ENCODE measurements around the gene RNF112.
"Not testable (repeated sequence)": the region's sequence is repeated elsewhere in the genome, so short reads cannot be mapped to it uniquely, and the experiment has no call there.

RNF112 gene

DNA sequence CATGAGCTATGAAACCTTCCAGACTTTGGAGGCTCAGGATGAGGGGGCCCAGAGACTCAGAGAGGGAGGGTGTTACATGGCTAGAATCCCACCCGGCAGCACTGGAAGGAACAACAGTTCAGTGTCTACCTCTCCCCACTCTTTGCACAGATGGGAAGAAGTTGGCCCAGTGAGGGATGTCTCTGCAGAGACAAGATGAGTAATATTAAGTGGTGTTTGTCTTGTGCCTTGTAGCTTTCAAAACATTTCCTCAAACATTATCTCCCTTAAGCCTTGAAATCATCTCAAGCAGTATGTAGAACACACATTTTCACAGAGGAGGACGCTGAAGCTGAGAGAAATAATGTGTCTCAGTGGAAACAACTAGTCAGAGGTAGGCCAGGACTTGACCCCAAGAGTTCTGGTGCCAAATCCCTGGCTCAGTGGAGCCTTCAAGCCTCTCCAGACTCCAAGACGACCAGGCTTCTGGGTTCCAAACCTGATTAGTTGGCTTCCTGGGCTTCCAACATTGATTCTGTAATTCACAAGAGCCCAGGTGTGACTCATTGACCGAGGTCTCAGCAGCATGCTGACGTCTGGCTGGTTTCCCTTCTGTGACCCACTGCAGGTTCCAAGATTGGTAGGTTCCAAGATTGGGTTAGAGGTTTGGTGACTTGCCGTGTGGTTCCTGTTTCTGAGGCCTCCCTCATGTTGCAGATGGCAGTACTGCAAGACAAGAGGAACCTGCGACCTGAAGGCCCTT, 7.4 kb downstream of the RNF112 start:
- intact Hi-C loops (cut with micrococcal nuclease) = no loop called here
- no peak overlapping the region for H3K4me3 Mint-ChIP-seq
- H3K4me1 Mint-ChIP-seq (ENCODE audit: low read depth) = peaks cover 17% of the 10 kb centered on the region
- H3K36me3 Mint-ChIP-seq (ENCODE audit: low read depth) = no peaks in the 10 kb centered on the region
- no peaks in the 10 kb centered on the region for H3K9me3 Mint-ChIP-seq
- H3K27me3 Mint-ChIP-seq = peaks cover 26% of the 10 kb centered on the region
- no peak overlapping the region for H3K27ac Mint-ChIP-seq

DNA sequence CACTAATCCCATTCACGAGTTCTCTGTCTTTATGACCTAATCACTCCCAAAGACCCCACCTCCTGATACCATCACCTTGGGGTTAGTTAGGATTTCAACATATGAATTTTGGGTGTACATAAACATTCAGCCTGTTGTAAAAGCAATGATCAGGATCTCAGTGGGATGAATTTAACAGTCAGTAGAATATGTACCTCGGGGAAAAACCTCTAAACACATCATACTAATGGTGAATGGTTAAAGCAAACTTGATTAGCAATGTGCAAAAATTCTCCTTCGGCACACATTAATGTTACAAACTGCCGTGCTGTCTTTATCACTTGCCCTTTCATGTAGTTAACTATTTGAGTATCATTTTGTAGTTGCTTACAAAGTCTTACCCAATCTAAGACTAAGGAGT, 10.2 kb downstream of the RNF112 start:
- Mint-ChIP-seq H3K36me3 (ENCODE audit: low read depth) (no peaks in the 10 kb centered on the region), H3K4me3 (no peak overlapping the region), H3K27me3 (peaks cover 11% of the 10 kb centered on the region), H3K27ac (no peak overlapping the region), H3K4me1 (ENCODE audit: low read depth) (peaks cover 17% of the 10 kb centered on the region), H3K9me3 (no peaks in the 10 kb centered on the region)
- intact Hi-C loops (cut with micrococcal nuclease) = no loop called here

DNA sequence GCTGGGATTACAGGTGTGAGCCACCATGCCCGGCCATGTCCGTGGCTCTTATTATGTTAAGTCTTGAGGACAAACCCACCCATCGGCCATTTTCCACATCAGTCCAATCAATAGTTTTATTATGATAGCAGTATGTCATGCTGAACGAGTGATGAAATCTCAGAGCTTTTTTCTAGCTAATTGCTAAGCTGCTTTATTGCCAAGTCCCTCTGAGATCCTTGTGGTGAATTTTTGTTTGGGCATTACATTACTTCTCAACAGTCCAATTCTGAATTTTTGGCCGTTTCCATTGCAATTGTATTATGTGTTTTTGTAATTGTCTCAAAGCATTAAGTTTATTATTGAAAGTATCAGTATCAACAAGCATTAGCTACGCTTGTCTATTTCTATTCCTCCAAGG, 10.9 kb downstream of the RNF112 start:
- Mint-ChIP-seq H3K36me3 (ENCODE audit: low read depth) (no peaks in the 10 kb centered on the region), H3K9me3 (no peaks in the 10 kb centered on the region), H3K27me3 (peaks cover 10% of the 10 kb centered on the region), H3K27ac (no peak overlapping the region), H3K4me1 (ENCODE audit: low read depth) (peaks cover 17% of the 10 kb centered on the region), H3K4me3 (no peak overlapping the region)
- intact Hi-C loops (cut with micrococcal nuclease) = no loop called here

DNA sequence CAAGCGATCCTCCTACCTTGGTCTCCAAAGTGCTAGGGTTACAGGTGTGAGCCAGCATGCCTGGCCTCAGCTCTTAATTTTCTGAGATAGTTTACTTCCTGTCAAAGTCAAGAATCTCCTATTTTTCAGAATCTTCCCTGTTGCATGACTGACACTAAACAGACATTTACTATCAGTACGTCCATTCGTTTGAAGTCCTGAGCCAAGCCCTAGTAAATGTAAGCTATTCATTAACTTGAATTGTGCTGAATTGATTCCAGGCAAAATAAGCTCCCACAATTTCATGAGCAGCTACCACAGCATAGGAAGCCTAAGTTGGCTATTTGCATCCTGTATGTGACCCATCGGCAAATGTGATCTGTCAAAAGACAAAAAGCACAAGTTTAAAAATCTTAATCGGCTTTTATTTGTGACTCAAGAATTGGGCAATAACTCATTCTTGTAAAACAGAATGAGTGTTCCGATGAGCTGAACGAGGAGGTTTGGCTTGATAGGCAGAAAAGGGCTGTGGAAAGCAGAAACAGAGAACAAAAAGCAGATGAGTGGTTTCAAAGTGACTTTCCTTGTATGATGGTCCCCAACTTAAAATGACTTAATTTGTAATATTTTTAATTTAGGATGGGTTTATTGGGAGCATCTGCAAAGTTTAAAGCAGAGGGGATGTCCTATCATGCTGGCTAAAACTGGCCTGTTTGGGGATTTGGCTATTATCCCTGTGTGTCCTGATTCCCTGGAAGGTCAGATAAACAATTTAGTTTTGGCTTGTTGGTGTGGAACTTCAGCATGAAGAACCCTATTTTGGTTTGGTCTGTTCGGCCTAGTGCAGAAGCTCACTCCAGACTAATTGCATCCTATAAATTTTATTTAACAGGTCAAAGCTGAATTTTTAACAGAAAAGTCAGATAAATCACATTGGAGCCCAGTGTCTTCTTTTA, 14.2 kb downstream of the RNF112 start:
- Mint-ChIP-seq H3K27me3 (peaks cover 8% of the 10 kb centered on the region), H3K9me3 (no peaks in the 10 kb centered on the region), H3K4me3 (no peak overlapping the region), H3K4me1 (ENCODE audit: low read depth) (no peaks in the 10 kb centered on the region), H3K27ac (no peak overlapping the region), H3K36me3 (ENCODE audit: low read depth) (no peaks in the 10 kb centered on the region)
- intact Hi-C loops (cut with micrococcal nuclease) = no loop called here

DNA sequence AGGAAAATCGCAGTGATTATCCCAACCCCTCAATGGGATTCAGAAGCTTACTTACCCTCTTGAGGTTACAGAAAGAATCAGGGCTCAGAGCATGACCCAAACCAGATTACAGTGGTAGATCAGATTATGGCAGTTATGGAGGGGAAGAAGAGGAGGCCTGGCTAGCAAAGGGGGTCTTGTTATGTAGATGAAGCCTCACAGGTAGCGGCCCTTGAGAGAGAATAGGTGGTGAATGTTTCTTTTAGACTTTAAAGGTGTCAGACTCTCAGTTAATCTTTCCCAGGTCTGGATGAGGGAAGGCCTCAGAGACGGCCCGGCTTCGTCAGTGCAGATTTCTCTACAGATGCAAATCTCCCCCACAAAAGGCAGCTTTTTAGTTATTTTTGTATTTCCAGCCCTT, 15.6 kb downstream of the RNF112 start:
- Mint-ChIP-seq H3K4me1 (ENCODE audit: low read depth) (no peaks in the 10 kb centered on the region), H3K27me3 (peaks cover 8% of the 10 kb centered on the region), H3K9me3 (no peaks in the 10 kb centered on the region), H3K27ac (no peak overlapping the region), H3K4me3 (no peak overlapping the region), H3K36me3 (ENCODE audit: low read depth) (no peaks in the 10 kb centered on the region)
- intact Hi-C loops (cut with micrococcal nuclease) = no loop called here

DNA sequence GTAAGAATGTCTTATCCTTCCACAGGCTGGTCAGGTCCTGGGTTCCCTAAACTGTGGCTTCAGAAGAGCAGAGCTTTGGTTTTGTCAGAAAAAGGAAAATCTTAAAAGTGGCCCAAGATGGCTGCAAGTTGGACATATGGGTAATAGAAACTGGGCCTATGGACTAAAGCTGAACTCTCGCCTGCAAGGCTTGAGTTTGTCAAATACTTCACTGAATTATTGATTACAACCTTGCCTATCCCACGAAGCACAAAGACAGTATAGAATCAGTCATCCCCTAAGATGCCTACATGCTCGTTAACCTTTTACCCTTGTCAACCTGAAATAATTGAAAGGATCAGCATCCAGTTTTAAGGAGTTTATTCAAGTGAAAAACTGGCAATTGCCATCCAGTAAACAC, 20.7 kb downstream of the RNF112 start:
- no peak overlapping the region for H3K27ac Mint-ChIP-seq

DNA sequence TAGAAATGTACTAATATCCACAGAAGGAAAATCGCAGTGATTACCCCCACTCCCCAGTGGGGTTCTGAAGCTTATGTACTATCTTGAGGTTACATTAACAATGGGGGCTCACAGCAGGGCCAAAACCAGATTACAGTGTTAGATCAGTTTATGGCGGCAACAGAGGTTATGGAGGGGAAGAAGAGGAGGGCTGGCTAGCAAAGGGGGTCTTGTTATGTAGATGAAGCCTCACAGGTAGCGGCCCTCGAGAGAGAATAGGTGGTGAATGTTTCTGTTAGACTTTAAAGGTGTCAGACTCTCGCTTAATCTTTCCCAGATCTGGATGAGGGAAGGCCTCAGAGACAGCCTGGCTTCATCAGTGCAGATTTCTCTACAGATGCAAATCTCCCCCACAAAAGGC, 22.2 kb downstream of the RNF112 start:
- Mint-ChIP-seq H3K27me3 (peaks cover 4% of the 10 kb centered on the region), H3K27ac (no peak overlapping the region), H3K4me1 (ENCODE audit: low read depth) (no peaks in the 10 kb centered on the region), H3K4me3 (no peak overlapping the region), H3K9me3 (no peaks in the 10 kb centered on the region), H3K36me3 (ENCODE audit: low read depth) (no peaks in the 10 kb centered on the region)
- intact Hi-C loops (cut with micrococcal nuclease) = no loop called here

More for the DNA sequence above, 20.7 kb downstream of the RNF112 start:
- Mint-ChIP-seq H3K4me3 (no peak overlapping the region), H3K36me3 (ENCODE audit: low read depth) (no peaks in the 10 kb centered on the region), H3K27me3 (peaks cover 6% of the 10 kb centered on the region), H3K9me3 (no peaks in the 10 kb centered on the region), H3K4me1 (ENCODE audit: low read depth) (no peaks in the 10 kb centered on the region)
- intact Hi-C loops (cut with micrococcal nuclease) = no loop called here

DNA sequence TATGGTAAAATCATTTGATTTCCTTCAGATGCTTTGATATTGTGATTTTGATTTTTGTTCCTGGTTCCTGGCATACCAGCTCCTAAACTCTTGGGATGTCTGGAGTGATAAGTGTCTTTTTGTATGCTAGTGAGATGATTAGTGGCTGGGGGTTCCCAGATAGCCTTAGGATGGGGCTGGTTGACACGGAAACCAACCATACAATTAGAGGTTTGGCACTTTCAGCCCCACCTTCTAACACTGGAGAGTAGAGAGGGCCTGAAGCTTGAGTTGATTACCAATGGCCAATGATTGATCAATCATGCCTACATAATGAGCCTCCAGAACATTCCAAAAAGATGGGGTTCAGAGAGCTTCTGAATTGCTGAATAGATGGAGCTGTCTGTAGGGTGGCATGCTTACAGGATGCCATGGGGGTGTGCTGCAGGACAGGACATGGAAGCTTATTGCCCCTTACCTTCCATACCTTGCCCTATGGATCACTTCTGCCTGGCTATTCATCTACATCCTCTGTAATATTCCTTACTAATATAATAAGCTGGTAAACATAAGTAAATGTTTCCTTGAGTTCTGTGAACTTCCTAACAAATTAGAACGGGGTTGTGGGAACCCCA, 22.8 kb downstream of the RNF112 start:
- Mint-ChIP-seq H3K9me3 (no peaks in the 10 kb centered on the region), H3K27me3 (peaks cover 4% of the 10 kb centered on the region), H3K27ac (no peak overlapping the region), H3K36me3 (ENCODE audit: low read depth) (no peaks in the 10 kb centered on the region), H3K4me3 (no peak overlapping the region), H3K4me1 (ENCODE audit: low read depth) (no peaks in the 10 kb centered on the region)
- intact Hi-C loops (cut with micrococcal nuclease) = no loop called here

DNA sequence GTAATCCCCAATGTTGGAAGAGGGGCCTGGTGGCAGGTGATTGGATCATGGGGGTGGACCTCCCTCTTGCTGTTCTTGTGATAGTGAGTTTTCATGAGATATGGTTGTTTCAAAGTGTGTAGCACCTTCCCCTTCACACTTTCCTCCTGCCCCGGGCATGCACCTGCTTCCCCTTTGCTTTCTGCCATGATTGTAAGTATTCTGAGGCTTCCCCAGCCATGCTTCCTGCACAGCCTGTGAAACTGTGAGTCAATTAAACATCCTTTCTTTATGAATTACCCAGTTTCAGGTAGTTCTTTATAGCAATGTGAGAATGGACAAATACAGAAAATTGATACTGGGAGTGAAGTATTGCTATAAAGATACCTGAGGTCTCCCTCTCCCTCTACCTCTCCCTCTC, 29.4 kb downstream of the RNF112 start:
- Mint-ChIP-seq H3K4me1 (ENCODE audit: low read depth) (peaks cover 11% of the 10 kb centered on the region), H3K27ac (no peak overlapping the region), H3K9me3 (peaks cover 25% of the 10 kb centered on the region), H3K4me3 (no peak overlapping the region), H3K36me3 (ENCODE audit: low read depth) (no peaks in the 10 kb centered on the region), H3K27me3 (peaks cover 29% of the 10 kb centered on the region)
- intact Hi-C loops (cut with micrococcal nuclease) = no loop called here

DNA sequence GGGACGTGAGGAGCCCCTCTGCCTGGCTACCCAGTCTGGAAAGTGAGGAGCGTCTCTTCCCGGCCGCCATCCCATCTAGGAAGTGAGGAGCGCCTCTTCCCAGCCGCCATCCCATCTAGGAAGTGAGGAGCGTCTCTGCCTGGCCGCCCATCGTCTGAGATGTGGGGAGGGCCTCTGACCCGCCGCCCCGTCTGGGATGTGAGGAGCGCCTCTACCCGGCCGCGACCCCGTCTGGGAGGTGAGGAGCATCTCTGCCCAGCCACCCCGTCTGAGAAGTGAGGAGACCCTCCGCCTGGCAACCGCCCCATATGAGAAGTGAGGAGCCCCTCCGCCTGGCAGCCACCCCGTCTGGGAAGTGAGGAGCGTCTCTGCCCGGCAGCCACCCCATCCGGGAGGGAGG, 30.3 kb downstream of the RNF112 start:
- H3K27me3 Mint-ChIP-seq = peaks cover 34% of the 10 kb centered on the region

DNA sequence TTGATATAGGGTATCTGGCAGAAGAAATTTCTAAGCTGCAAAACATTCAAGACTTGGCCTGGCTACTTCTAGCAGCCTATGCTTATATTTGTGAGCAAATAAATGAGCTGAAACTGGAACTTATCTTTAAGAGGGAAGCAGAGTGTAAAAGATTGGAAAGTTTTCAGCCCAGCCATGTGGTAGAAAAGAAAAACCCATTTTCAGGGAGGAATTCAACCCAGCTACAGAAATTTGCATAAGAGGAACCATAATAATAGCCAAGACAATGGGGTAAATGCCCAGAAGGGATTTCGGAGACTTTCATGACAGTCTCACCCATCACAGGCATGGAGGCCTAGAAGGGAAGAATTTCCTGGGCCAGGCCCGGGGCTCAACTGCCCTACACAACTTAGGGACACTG, 31.7 kb downstream of the RNF112 start:
- peaks cover 20% of the 10 kb centered on the region for H3K4me1 Mint-ChIP-seq (ENCODE audit: low read depth)
- intact Hi-C loops (cut with micrococcal nuclease) = no loop called here
- no peak overlapping the region for H3K4me3 Mint-ChIP-seq
- no peaks in the 10 kb centered on the region for H3K36me3 Mint-ChIP-seq (ENCODE audit: low read depth)
- H3K27ac Mint-ChIP-seq = no peak overlapping the region
- peaks cover 30% of the 10 kb centered on the region for H3K9me3 Mint-ChIP-seq
- peaks cover 38% of the 10 kb centered on the region for H3K27me3 Mint-ChIP-seq

More for the DNA sequence above, 30.3 kb downstream of the RNF112 start:
- peaks cover 11% of the 10 kb centered on the region for H3K4me1 Mint-ChIP-seq (ENCODE audit: low read depth)
- H3K4me3 Mint-ChIP-seq; H3K27ac Mint-ChIP-seq; H3K36me3 Mint-ChIP-seq (ENCODE audit: low read depth); intact Hi-C loops (cut with micrococcal nuclease): not testable (repeated sequence)
- peaks cover 30% of the 10 kb centered on the region for H3K9me3 Mint-ChIP-seq

DNA sequence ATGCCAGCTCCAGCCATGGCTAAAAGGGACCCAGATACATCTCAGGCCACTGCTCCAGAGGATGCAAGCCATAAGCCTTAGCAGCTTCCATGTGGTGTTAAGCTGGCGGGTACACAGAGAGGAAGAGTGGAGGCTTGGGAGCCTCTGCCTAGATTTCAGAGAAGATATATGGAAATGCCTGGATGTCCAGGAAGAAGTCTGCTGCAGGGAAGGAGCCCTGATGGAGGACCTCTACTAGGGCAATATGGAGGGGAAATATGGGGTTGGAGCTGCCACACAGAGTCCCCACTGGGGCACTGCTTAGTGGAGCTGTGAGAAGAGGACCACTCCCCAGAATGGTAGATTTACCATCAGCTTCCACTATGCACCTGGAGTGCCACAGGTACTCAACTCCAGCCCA, 32.1 kb downstream of the RNF112 start:
- H3K9me3 Mint-ChIP-seq = peaks cover 30% of the 10 kb centered on the region
- intact Hi-C loops (cut with micrococcal nuclease) = no loop called here
- H3K4me1 Mint-ChIP-seq (ENCODE audit: low read depth) = peaks cover 24% of the 10 kb centered on the region
- H3K27ac Mint-ChIP-seq = no peak overlapping the region
- no peak overlapping the region for H3K4me3 Mint-ChIP-seq
- peaks cover 40% of the 10 kb centered on the region for H3K27me3 Mint-ChIP-seq
- H3K36me3 Mint-ChIP-seq (ENCODE audit: low read depth) = no peaks in the 10 kb centered on the region

DNA sequence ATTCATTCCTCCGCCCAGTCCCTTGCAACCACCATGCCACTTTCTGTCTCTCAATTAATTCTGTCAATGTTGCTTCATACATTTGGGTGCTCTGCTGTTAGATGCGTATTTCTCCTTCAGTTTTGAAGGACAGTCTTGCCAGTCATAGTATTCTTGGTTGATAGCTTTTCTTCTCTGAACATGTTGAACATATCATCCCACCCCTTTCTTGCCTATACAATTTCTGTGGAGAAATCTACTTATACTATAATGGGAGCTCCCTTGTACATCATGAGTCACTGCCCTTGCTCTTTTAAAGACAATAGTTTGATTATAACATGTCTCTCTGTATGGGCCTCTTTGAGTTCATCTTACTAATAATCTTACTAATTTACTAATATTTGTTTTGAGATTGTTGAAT, 34.1 kb downstream of the RNF112 start:
- H3K27me3 Mint-ChIP-seq = peaks cover 45% of the 10 kb centered on the region
- H3K4me3 Mint-ChIP-seq = no peak overlapping the region
- H3K27ac Mint-ChIP-seq = no peak overlapping the region
- intact Hi-C loops (cut with micrococcal nuclease) = no loop called here
- H3K4me1 Mint-ChIP-seq (ENCODE audit: low read depth) = peaks cover 36% of the 10 kb centered on the region
- no peaks in the 10 kb centered on the region for H3K36me3 Mint-ChIP-seq (ENCODE audit: low read depth)
- peaks cover 30% of the 10 kb centered on the region for H3K9me3 Mint-ChIP-seq

DNA sequence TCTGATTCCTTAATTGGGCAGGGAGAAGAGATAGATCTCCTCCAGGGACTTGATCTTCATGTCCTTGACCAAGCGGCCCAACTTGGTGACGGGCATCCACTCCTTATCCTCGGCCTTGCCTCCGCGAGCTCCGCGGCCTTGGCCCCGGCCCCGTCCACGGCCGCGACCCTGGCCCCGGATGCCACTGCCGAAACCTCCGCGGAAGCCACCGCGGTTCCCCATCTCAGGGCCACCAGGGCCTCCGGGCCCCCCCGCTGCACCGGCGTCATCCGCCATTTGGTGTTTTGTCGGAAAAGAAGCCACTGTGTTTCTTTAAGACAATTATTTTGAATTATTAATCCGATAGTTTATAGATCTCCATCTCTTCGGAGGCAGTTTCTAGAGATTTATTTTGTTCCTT, 35.5 kb downstream of the RNF112 start:
- H3K9me3 Mint-ChIP-seq = peaks cover 30% of the 10 kb centered on the region
- H3K4me3 Mint-ChIP-seq; H3K36me3 Mint-ChIP-seq (ENCODE audit: low read depth); intact Hi-C loops (cut with micrococcal nuclease); H3K27ac Mint-ChIP-seq: not testable (repeated sequence)
- peaks cover 37% of the 10 kb centered on the region for H3K27me3 Mint-ChIP-seq
- H3K4me1 Mint-ChIP-seq (ENCODE audit: low read depth) = peaks cover 36% of the 10 kb centered on the region
